HG03558 (cell line): ENCODE data around the gene TRIM49B.
"Not testable (repeated sequence)": the region's sequence is repeated elsewhere in the genome, so short reads cannot be mapped to it uniquely, and the experiment has no call there.

Experiments
- ATAC-seq: cut with Tn5 transposase; IDR thresholded peaks from one replicate; pipeline ENCODE4 v1.9.1; 2021; ENCODE audit warnings: moderate number of reproducible peaks; ENCODE audit not compliant: unreplicated experiment; ENCODE audit errors: extremely low read depth

The TRIM49B gene, protein sequence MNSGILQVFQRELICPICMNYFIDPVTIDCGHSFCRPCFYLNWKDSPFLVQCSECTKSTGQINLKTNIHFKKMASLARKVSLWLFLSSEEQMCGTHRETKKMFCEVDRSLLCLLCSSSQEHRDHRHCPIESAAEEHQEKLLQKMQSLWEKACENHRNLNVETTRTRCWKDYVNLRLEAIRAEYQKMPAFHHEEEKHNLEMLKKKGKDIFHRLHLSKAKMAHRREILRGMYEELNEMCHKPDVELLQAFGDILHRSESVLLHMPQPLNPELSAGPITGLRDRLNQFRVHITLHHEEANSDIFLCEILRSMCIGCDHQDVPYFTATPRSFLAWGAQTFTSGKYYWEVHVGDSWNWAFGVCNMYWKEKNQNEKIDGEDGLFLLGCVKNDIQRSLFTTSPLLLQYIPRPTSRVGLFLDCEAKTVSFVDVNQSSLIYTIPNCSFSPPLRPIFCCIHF

DNA sequence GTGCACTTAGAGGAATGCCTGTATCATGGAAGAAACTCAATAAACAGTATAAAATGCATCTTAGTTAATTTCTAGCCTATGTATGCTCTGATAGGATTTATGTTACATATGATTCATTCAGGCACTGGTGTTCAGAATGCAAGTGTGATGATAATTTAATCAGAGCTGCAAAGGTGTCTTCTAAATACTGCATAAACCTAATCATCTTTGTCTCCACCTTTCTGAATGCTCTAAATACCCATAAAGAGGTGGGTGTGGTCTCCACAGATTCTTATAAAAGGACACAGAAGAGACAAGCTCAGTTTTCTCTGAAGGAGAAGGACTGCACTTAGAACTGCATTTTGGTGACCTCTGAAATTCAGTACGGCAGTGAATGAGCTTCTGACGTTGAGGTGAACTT lies at the start of gene TRIM49B:
Gene TRIM49B, plus strand, starts transcription at position 301 of the 400 bp plus-strand sequence. CDS start 2,777 bp downstream, outside the sequence.
- ATAC-seq = not testable (repeated sequence)

- not testable (repeated sequence) for ATAC-seq
Observed at GRCh38 chr11:48983785-48984184, 44.8 kb upstream of the TRIM49B start, which contains the start of gene TRIM51G. Gene TRIM51G (minus strand): TSS chr11:48983885. CDS start chr11:48981695, 2,190 bp downstream.

GRCh38 chr11:49048229-49048628 lies 19.6 kb downstream of the TRIM49B start:
- not testable (repeated sequence) for ATAC-seq

DNA sequence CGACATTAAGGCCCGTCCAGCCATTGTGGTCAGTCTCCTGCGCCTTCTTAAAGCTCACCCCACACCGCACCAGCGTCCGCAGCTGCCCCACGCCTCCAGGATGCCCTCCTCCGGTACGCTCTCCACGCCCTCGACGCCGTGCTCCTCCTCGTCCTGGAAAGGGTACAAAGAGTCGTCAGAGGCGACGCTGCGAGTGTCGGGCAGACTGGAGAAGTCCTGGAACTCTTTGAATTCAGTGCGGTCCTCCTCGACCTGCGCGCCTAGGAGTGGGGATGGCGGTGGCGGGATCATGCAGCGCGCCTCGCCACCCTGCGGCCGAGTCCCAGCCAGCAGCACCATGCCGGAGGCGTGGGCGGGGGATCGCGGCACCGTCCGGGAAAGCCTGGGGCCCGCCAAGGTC lies 21.2 kb downstream of the TRIM49B start:
- not testable (repeated sequence) for ATAC-seq

DNA sequence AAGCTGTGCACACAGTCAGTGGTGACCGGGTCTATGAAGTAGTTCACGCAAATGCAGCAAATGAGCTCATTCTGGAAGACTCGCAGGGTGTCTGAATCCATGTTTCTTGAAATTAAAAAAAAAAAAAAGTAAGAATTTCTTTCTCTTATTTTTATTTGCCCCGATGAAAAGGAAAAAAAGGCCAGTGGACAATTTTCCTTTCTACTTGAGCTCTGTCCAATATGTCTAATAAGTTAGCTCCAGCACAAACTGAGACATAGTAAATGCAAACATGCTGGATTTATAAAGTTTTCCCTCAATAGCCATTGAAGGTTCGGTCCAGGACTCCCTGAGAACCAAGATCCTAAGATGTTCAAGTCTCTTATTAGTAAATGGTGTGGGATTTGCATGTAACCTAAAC lies 30.4 kb downstream of the TRIM49B start, which contains the start of gene TRIM64C:
Gene TRIM64C, minus strand, starts transcription at position 101 of the 400 bp plus-strand sequence. Its CDS starts 0 bp downstream, at position 101.
- ATAC-seq = not testable (repeated sequence)

DNA sequence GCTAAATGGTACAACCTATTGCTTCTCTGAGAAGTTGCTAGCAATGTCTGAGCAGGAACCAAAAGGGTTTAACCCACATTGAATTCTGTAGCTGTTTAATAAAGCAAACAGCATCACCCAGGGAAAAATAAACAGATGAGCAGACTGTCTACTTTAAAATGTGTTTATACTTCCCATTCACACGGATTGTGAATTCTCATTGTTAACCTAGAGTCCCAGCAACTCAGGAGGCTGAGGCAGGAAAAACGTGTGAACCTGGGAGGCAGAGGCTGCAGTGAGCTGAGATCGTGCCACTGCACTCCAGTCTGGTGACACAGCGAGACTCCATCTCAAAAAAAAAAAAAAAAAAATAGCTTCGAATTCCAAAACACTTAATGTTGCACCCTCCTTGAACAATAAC lies 41.3 kb downstream of the TRIM49B start:
- ATAC-seq = not testable (repeated sequence)
